Lung (tissue), 16 donors: ENCODE measurements around the gene GEMIN4. TPM values are rescaled to one million over a fixed set of nuclear protein-coding genes. Genes with fewer than 3 reads are reported as not detected.
A peak's percentile ranks its signal among the peaks of the same experiment; 100 is the strongest.

ENCODE experiments used
- ATAC-seq: fragments of 200-7000 bp; cut with Tn5 transposase; one replicate; pipeline ENCODE4 v1.9.1; 2020; ENCODE audit warnings: moderate number of reproducible peaks; ENCODE audit not compliant: insufficient read depth, low FRiP score
- DNase-seq, 3 donors: peaks; one replicate each; pipeline ENCODE4 v3.0.0-alpha.2; 2013 to 2017
- H3K27ac ChIP-seq, 2 donors: one replicate each; pipeline ENCODE4 v1.5.1; 2013; ENCODE audit warnings: mild to moderate bottlenecking in 2 of 2, moderate library complexity in 2 of 2, control low read depth in 1 of 2, inconsistent platforms in 1 of 2, low read depth in 1 of 2, low read length in 1 of 2
- H3K27me3 ChIP-seq, 3 donors: one replicate each; pipeline ENCODE4 v1.5.1; 2013; ENCODE audit warnings: low read length in 2 of 3; ENCODE audit not compliant: control insufficient read depth in 3 of 3, insufficient read depth in 3 of 3
- H3K36me3 ChIP-seq, 4 donors: one replicate each; pipeline ENCODE4 v1.5.1; 2013; ENCODE audit warnings: low read length in 4 of 4, mild to moderate bottlenecking in 1 of 4, moderate library complexity in 1 of 4; ENCODE audit not compliant: control insufficient read depth in 4 of 4, insufficient read depth in 4 of 4
- H3K4me1 ChIP-seq, 5 donors: one replicate each; pipeline ENCODE4 v1.5.1; 2013; ENCODE audit warnings: low read length in 5 of 5, mild to moderate bottlenecking in 2 of 5, moderate library complexity in 1 of 5; ENCODE audit not compliant: control insufficient read depth in 5 of 5, insufficient read depth in 5 of 5
- H3K4me3 ChIP-seq: one replicate; pipeline ENCODE4 v1.5.1; 2013; ENCODE audit warnings: mild to moderate bottlenecking, control low read depth, moderate library complexity
- H3K9ac ChIP-seq, 2 donors: one replicate each; pipeline ENCODE4 v1.5.1; 2013; ENCODE audit warnings: low read length in 2 of 2, control low read depth in 1 of 2; ENCODE audit not compliant: insufficient read depth in 1 of 2
- H3K9me3 ChIP-seq, 4 donors: one replicate each; pipeline ENCODE4 v1.5.1; 2013; ENCODE audit warnings: low read length in 3 of 4, mild to moderate bottlenecking in 1 of 4, moderate library complexity in 1 of 4; ENCODE audit not compliant: control insufficient read depth in 4 of 4, insufficient read depth in 3 of 4
- CTCF ChIP-seq: IDR thresholded peaks from 2 replicates; pipeline ENCODE4 v1.5.1; 2012; ENCODE audit warnings: mild to moderate bottlenecking; ENCODE audit errors: control extremely low read depth, extremely low read depth
- WGBS, 2 donors: extraction: QIAGEN DNeasy Blood & Tissue Kit; methylation state at CpG; one replicate each; pipeline ENCODE4 v1.1.7; 2013; 5-methylcytosine and 5-hydroxymethylcytosine counted together
- long read RNA-seq, 5 donors: transcript quantifications; one replicate each; lab custom pipeline, GENCODE V29; 2026
- polyA plus RNA-seq, 2 donors: library from polyadenylated mRNA; stranded (reverse); fragments of 200-250 nt; gene quantifications; one replicate each; pipeline ENCODE4 v1.2.1, GENCODE V29; 2013
- total RNA-seq, 2 donors: library from RNA; depleted of rRNA in 1 of 2; stranded (reverse); fragments of >200 nt in 1 of 2; gene quantifications; one replicate each; pipeline ENCODE4 v1.2.1, GENCODE V29; 2014 to 2021
- donor health status: control.
- donor health status: control.
- donor health status: Bipolar disorder and iron deficiency.
- donor health status: healthy.
- donor health status: DM: yes; HTN: yes; CAD: no.

Gene GEMIN4
- total RNA-seq (10 to 100 TPM; 16.7 to 21.7 TPM), polyA plus RNA-seq (10 to 100 TPM in 1 of 2 donors, 1 to 10 TPM in 1; 8.5 to 11.8 TPM)
- long read RNA-seq, donor 1, full-length matches to known transcripts: 38 of 38 reads
- long read RNA-seq, donor 1, partial matches to known transcripts: 0 of 38 reads
- long read RNA-seq, donor 1, other reads (novel, unspliced or antisense): 0 of 38 reads
- long read RNA-seq, donor 2, full-length matches to known transcripts: 15 of 15 reads
- long read RNA-seq, donor 2, partial matches to known transcripts: 0 of 15 reads
- long read RNA-seq, donor 2, other reads (novel, unspliced or antisense): 0 of 15 reads
- long read RNA-seq, donor 3, full-length matches to known transcripts: 15 of 15 reads
- long read RNA-seq, donor 3, partial matches to known transcripts: 0 of 15 reads
- long read RNA-seq, donor 3, other reads (novel, unspliced or antisense): 0 of 15 reads
- long read RNA-seq, donor 4, full-length matches to known transcripts: 12 of 12 reads
- long read RNA-seq, donor 4, partial matches to known transcripts: 0 of 12 reads
- long read RNA-seq, donor 4, other reads (novel, unspliced or antisense): 0 of 12 reads
- long read RNA-seq, donor 5, full-length matches to known transcripts: 43 of 43 reads
- long read RNA-seq, donor 5, partial matches to known transcripts: 0 of 43 reads
- long read RNA-seq, donor 5, other reads (novel, unspliced or antisense): 0 of 43 reads

GRCh38 chr17:752002-752619 lies at the start of gene GEMIN4:
TSS of gene GEMIN4 (minus strand) at chr17:752264. CDS start at chr17:752142, 122 bp downstream.
- Histone ChIP-seq H3K27me3 (no peaks in the 10 kb centered on the region), H3K36me3 (peaks cover 0 to 15% (median 7%) of the 10 kb centered on the region in 4 donors), H3K9me3 (no peaks in the 10 kb centered on the region), H3K4me3 (peak within 1 kb of the TSS; percentile 92), H3K9ac (peak within 1 kb of the TSS; percentile 49 to 81), H3K27ac (peak within 1 kb of the TSS; percentile 63 to 82), H3K4me1 (peaks cover 6 to 12% (median 8%) of the 10 kb centered on the region in 5 donors)
- DNase-seq (peak; percentile 95 to 96 (median 96)), ATAC-seq (peak; percentile 96)
- peak; percentile 85 for TF ChIP-seq CTCF
- WGBS, 2 donors: 0 to 1% methylated on average over 33 to 87 of the region's 87 CpGs

GRCh38 chr17:801660-802059 lies 49.6 kb upstream of the GEMIN4 start:
- Histone ChIP-seq H3K27me3 (no peaks in the 10 kb centered on the region), H3K9me3 (no peaks in the 10 kb centered on the region), H3K4me1 (peaks cover 0 to 8% (median 0%) of the 10 kb centered on the region in 5 donors), H3K36me3 (peaks cover 2 to 30% (median 4%) of the 10 kb centered on the region in 4 donors), H3K9ac (no peak overlapping the region), H3K27ac (no peak overlapping the region), H3K4me3 (no peak overlapping the region)
- no peak for ATAC-seq
- TF ChIP-seq CTCF: no peak
- 88 to 91% methylated on average over 6 of the region's 6 CpGs for WGBS, 2 donors
- no peak for DNase-seq

GRCh38 chr17:800446-801242 lies 48.6 kb upstream of the GEMIN4 start:
- no peak for TF ChIP-seq CTCF
- 90 to 91% methylated on average over 39 of the region's 39 CpGs for WGBS, 2 donors
- Histone ChIP-seq H3K4me3 (no peak overlapping the region), H3K4me1 (peaks cover 0 to 8% (median 0%) of the 10 kb centered on the region in 5 donors), H3K27ac (no peak overlapping the region), H3K27me3 (no peaks in the 10 kb centered on the region), H3K9ac (no peak overlapping the region), H3K36me3 (peaks cover 2 to 28% (median 4%) of the 10 kb centered on the region in 4 donors), H3K9me3 (no peaks in the 10 kb centered on the region)
- ATAC-seq: no peak
- DNase-seq: no peak
